Measurements from ENCODE around the gene TMEM259.

TMEM259 gene

DNA sequence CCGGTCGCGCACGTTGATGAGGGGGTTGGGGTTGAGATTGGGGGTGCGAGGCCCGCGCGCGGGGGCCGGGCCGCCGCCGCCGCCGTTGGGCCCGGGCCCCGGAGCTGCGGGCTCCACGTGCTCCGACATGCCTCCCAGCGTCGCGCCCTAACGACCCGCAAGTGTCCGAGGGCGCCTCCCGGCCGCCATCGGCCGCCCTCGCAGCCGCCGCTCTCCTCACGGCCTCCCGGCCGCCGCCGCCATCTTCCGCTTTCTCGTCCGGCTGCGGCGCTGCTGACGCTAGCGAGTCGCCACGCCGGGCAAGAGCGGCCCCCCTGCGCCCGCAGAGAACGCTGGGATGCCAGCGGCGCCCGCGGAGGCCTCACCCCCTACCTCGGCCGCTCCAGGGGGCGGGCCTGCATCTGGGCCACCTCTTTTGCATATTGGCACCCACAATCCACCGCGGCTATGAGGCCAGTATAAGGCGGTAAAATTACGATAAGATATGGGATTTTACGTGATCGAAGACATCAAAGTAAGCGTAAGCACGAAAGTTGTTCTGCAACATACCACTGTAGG lies at the start of gene TMEM259:
TSS of gene TMEM259 (minus strand) at position 256 of the 558 bp plus-strand sequence. CDS start at position 129, 127 bp downstream.
- peak within 1 kb of the TSS; percentile 68 for H3K4me3 ChIP-seq (ENCODE audit: low read depth, low read length)
- peak; percentile 99 for DNase-seq (ENCODE audit: low read depth)
- TF ChIP-seq, protein P1, sequence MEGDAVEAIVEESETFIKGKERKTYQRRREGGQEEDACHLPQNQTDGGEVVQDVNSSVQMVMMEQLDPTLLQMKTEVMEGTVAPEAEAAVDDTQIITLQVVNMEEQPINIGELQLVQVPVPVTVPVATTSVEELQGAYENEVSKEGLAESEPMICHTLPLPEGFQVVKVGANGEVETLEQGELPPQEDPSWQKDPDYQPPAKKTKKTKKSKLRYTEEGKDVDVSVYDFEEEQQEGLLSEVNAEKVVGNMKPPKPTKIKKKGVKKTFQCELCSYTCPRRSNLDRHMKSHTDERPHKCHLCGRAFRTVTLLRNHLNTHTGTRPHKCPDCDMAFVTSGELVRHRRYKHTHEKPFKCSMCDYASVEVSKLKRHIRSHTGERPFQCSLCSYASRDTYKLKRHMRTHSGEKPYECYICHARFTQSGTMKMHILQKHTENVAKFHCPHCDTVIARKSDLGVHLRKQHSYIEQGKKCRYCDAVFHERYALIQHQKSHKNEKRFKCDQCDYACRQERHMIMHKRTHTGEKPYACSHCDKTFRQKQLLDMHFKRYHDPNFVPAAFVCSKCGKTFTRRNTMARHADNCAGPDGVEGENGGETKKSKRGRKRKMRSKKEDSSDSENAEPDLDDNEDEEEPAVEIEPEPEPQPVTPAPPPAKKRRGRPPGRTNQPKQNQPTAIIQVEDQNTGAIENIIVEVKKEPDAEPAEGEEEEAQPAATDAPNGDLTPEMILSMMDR (IDR thresholded peaks at IDR 0.05; ENCODE audit: insufficient read depth, low read depth, low read length, missing control alignments) = no peak

DNA sequence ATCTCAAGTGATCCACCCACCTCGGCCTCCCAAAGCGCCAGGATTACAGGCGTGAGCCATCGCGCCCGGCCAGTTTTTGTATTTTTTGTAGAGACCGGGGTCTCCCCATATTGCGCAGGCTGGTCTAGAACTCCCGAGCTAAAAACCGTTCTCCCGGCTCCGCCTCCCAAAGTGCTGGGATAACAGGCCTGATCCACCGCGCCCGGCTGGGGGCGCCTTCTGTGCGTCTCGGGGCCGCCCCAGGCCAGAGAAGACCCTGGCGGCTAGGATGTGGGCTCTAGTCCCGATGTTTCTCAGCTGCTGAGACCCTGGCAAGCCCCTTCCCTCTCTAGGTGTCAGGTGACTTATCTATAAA lies 49.6 kb upstream of the TMEM259 start:
- no peak for DNase-seq (ENCODE audit: low read depth)
- no peak overlapping the region for H3K4me3 ChIP-seq (ENCODE audit: low read depth, low read length)
- TF ChIP-seq, protein P1 (IDR thresholded peaks at IDR 0.05; ENCODE audit: insufficient read depth, low read depth, low read length, missing control alignments) = no peak

DNA sequence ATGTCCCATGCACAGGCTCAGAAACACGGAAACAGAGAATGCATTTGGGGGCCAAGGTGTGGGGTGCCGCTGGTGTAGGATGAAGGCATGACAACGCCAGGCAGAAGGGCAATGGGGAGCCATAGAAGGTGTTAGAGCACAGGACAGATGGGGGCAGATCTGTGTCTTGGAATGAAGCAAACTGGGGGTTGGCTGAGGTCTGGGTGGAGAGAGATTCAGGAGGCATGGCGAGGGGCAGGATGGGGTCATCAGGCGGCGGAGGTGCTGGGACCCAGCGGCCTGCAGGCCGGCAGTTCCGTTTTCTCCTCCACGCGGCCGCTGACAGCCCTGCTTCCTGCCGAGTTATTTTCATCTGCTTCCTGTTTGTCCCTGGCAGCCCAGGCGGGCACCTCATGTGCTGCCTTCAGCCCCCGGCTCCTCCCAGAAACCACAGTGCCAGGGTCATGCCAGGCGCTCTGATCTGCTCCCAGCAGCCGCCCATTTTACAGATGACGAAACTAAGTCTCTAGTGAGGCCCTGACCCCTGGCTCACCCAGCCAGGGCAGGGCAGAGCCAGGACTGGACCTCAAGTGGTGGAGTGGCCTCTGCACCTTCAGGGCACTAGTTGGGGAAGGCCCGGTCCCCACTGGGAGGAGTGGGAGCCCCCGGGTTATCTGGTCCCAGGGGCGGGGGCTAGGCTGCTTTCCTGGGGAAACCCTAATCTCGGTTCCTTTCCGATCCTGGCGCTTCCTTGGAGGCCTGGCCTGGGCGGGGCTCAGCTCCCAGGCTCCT lies 48.3 kb upstream of the TMEM259 start:
- peak; percentile 83 for DNase-seq (ENCODE audit: low read depth)
- peak overlapping the region; percentile 61 for H3K4me3 ChIP-seq (ENCODE audit: low read depth, low read length)
- TF ChIP-seq, protein P1 (IDR thresholded peaks at IDR 0.05; ENCODE audit: insufficient read depth, low read depth, low read length, missing control alignments) = no peak

DNA sequence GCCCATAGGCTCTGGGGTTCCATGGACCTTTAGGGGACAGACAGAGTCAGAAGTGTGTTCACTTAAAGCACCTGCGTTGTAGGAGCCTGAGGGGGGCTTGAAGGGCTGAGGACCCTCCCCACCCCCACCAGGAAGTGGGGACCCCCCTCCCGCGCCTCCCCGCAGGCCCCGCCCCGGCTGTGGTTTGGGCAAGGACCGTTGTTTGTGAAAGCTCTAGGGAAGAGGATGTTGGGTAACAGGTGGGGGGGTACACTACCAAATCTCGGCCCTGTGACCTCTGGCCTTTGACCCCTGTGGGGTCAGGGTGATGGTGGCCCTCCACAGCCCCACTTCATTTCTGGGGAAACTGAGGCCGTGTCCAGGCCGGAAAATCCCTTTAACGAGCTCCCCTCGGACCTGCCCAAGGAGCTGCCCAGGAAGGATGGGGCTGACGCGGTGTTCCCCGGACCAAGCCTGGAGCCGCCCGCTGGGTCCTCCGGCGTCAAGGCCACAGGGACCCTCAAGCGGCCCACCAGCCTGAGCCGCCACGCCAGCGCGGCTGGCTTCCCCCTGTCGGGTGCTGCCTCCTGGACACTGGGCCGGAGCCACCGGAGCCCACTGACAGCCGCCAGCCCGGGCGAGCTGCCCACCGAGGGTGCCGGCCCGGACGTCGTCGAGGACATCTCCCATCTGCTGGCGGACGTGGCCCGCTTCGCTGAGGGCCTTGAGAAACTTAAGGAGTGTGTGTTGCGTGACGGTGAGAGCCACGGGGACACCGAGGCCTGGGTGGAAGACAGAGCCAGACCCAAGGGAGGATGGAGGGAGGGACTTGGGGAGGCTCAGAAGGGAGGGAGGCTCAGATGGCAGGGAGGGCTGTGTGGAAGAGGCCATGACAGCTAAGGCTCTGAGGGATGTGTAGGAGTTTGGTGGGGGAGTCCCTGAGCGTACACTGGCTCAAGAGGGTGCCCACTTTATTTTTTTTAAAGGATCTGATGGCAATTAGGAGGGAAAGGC lies 47.4 kb upstream of the TMEM259 start:
- H3K4me3 ChIP-seq (ENCODE audit: low read depth, low read length) = peak overlapping the region; percentile 61
- TF ChIP-seq, protein P1 (IDR thresholded peaks at IDR 0.05; ENCODE audit: insufficient read depth, low read depth, low read length, missing control alignments) = no peak
- DNase-seq (ENCODE audit: low read depth) = peak; percentile 75

DNA sequence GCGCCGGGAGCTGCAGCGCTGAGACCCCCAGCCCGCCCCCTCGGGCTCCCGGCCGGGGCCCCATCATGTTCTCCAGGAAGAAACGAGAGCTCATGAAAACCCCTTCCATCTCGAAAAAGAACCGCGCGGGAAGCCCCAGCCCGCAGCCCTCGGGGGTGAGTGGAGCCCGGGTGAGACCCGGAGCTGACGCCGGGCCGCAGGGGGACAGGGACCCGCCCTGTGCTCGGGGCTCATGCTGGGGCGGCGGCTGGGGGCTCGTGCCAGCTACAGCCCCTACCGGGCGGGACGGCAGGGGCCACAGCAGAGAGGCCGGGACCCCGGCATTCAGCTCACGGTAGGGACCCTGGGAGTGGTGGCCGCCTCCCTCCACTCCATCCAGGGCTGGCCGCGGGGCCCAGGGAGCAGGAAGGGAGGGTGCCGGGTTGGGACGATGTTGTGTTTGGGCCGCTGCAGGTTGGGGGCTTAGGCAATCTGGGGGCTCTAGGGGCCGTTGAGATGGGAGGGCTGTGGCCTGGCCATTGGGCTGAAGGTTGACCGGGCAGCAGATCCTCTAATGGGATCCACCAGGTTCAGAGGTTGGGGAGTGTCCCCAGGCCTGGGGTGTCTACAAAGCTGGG lies 46.5 kb upstream of the TMEM259 start:
- TF ChIP-seq, protein P1 (IDR thresholded peaks at IDR 0.05; ENCODE audit: insufficient read depth, low read depth, low read length, missing control alignments) = no peak
- peak overlapping the region; percentile 61 for H3K4me3 ChIP-seq (ENCODE audit: low read depth, low read length)
- DNase-seq (ENCODE audit: low read depth) = peak; percentile 42

DNA sequence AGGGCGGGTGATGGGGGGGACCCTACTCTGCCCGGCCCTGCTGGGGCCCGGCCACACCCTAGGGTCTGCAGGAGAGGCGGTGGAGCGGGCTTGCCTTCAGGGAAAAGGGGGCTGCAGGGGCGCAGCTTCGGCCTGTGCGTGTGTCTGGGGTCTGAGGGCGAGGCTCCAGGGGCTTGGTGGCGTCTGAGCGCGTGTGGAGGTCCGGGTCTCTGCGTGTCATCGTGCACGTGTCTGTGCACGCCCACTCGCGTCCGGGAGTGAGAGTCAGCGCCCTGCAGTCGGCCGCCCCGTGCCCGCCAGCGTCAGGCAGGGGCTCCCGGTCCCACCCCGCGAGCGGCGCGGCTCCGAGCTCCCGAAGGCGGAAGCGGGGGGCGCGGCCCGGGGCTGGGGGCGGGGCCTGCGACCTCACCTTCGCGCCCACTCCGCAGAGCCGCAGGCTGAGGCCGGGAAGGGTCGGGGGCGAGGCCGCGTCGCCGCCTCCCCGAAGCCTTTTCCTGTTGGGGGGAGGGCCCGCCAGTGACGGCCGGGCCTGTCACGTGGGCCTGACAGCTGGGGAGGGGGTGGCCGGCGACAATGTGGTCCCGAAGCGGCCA lies 45.9 kb upstream of the TMEM259 start, which contains the start of gene ARHGAP45:
TSS of gene ARHGAP45 (plus strand) at position 420 of the 593 bp plus-strand sequence. CDS start 239 bp downstream, outside the sequence.
- TF ChIP-seq, protein P1 (IDR thresholded peaks at IDR 0.05; ENCODE audit: insufficient read depth, low read depth, low read length, missing control alignments) = no peak
- DNase-seq (ENCODE audit: low read depth) = peak; percentile 88
- peak within 1 kb of the TSS; percentile 61 for H3K4me3 ChIP-seq (ENCODE audit: low read depth, low read length)
